Peyer's patch (tissue), 4 donors: Measurements from ENCODE around the gene HIVEP2. TPM values are rescaled to one million over a fixed set of nuclear protein-coding genes. Genes with fewer than 3 reads are reported as not detected.
A peak's percentile ranks its signal among the peaks of the same experiment; 100 is the strongest.

Experiments used
- DNase-seq, 3 donors: peaks; one replicate each; pipeline ENCODE4 v3.0.0-alpha.2; 2017 to 2019
- H3K27ac ChIP-seq, 4 donors: fragments of 200-600 bp; sonication (generic); one replicate each; pipeline ENCODE4 v1.5.1; 2016 to 2019
- H3K27me3 ChIP-seq, 2 donors: fragments of 200-600 bp; sonication (generic); one replicate each; pipeline ENCODE4 v1.5.1; 2019
- H3K36me3 ChIP-seq, 3 donors: fragments of 200-600 bp; sonication (generic); one replicate each; pipeline ENCODE4 v1.5.1; 2016 to 2019
- H3K4me1 ChIP-seq, 4 donors: fragments of 200-600 bp; sonication (generic); one replicate each; pipeline ENCODE4 v1.5.1; 2016 to 2019
- H3K4me3 ChIP-seq, 4 donors: fragments of 200-600 bp; sonication (generic); 1 replicate in 3 of 4; 2 replicates in 1 of 4; pipeline ENCODE4 v1.5.1; 2016 to 2019; ENCODE audit warnings: mild to moderate bottlenecking in 1 of 4
- H3K9me3 ChIP-seq, 4 donors: fragments of 200-600 bp; sonication (generic); one replicate each; pipeline ENCODE4 v1.5.1; 2016 to 2019; ENCODE audit warnings: mild to moderate bottlenecking in 1 of 4
- CTCF ChIP-seq, 6 experiments: fragments of 450-650 bp in 4 of 6; fragments of 200-600 bp in 2 of 6; sonication (generic) in 1 of 6; IDR thresholded peaks; one replicate each; pipeline ENCODE4 v1.5.1; 2017 to 2019; ENCODE audit warnings: antibody characterized with exemption in 6 of 6, mild to moderate bottlenecking in 3 of 6, moderate library complexity in 1 of 6
- POLR2A ChIP-seq, 2 donors: fragments of 450-650 bp; IDR thresholded peaks; one replicate each; pipeline ENCODE4 v1.5.1; 2017; ENCODE audit warnings: antibody characterized with exemption in 2 of 2, mild to moderate bottlenecking in 2 of 2, moderate library complexity in 2 of 2
- total RNA-seq, 4 donors: library from RNA; depleted of rRNA; stranded (reverse); fragments of >200 nt; gene quantifications; one replicate each; pipeline ENCODE4 v1.1.0, GENCODE V29; 2016

Gene HIVEP2
- total RNA-seq, 4 donors from 2014 or later: 14.4 to 35.5 (median 19.5) TPM

GRCh38 chr6:142954844-142955243 is 9.9 kb upstream of the HIVEP2 start:
- Histone ChIP-seq H3K27me3 (no peaks in the 10 kb centered on the region), H3K9me3 (no peaks in the 10 kb centered on the region), H3K27ac (no peak overlapping the region), H3K4me3 (no peak overlapping the region), H3K36me3 (no peaks in the 10 kb centered on the region), H3K4me1 (no peaks in the 10 kb centered on the region)
- DNase-seq: no peak
- no peak for TF ChIP-seq CTCF (IDR thresholded peaks at IDR 0.05)

- TF ChIP-seq CTCF (IDR thresholded peaks at IDR 0.05) (peak in 2 of 6 experiments; percentile 8 to 22), POLR2A (IDR thresholded peaks at IDR 0.05) (no peak)
- no peaks in the 10 kb centered on the region for H3K9me3 ChIP-seq
- DNase-seq: no peak
- H3K27ac ChIP-seq: no peak overlapping the region
- no peaks in the 10 kb centered on the region for H3K36me3 ChIP-seq
- H3K4me3 ChIP-seq: no peak overlapping the region
- no peaks in the 10 kb centered on the region for H3K27me3 ChIP-seq
- H3K4me1 ChIP-seq: no peaks in the 10 kb centered on the region
Measured at GRCh38 chr6:142953373-142954273, 8.6 kb upstream of the HIVEP2 start.

GRCh38 chr6:142952614-142953013 is 7.6 kb upstream of the HIVEP2 start:
- DNase-seq: peak in 2 of 3 donors; percentile 51 to 62
- H3K27me3 ChIP-seq: no peaks in the 10 kb centered on the region
- H3K36me3 ChIP-seq: no peaks in the 10 kb centered on the region
- no peaks in the 10 kb centered on the region for H3K4me1 ChIP-seq
- no peak overlapping the region for H3K27ac ChIP-seq
- H3K9me3 ChIP-seq: no peaks in the 10 kb centered on the region
- TF ChIP-seq CTCF (IDR thresholded peaks at IDR 0.05) (no peak), POLR2A (IDR thresholded peaks at IDR 0.05) (no peak)
- H3K4me3 ChIP-seq: no peak overlapping the region

GRCh38 chr6:142950291-142950690 is 5.3 kb upstream of the HIVEP2 start:
- TF ChIP-seq POLR2A (IDR thresholded peaks at IDR 0.05): no peak
- DNase-seq: no peak
- H3K4me3 ChIP-seq: no peak overlapping the region
- H3K27ac ChIP-seq: no peak overlapping the region
- H3K27me3 ChIP-seq: no peaks in the 10 kb centered on the region
- H3K9me3 ChIP-seq: peaks cover 0 to 2% (median 0%) of the 10 kb centered on the region in 4 donors
- no peaks in the 10 kb centered on the region for H3K36me3 ChIP-seq
- H3K4me1 ChIP-seq: no peaks in the 10 kb centered on the region

GRCh38 chr6:142947714-142948480 is 2.9 kb upstream of the HIVEP2 start:
- DNase-seq: peak in 1 of 3 donors; percentile 42
- peak overlapping the region; percentile 65 to 93 (median 89) for H3K4me3 ChIP-seq
- H3K27me3 ChIP-seq: no peaks in the 10 kb centered on the region
- H3K9me3 ChIP-seq: peaks cover 0 to 2% (median 0%) of the 10 kb centered on the region in 4 donors
- H3K4me1 ChIP-seq: peaks cover 0 to 10% (median 4%) of the 10 kb centered on the region in 4 donors
- TF ChIP-seq POLR2A (IDR thresholded peaks at IDR 0.05) (no peak), CTCF (IDR thresholded peaks at IDR 0.05) (no peak)
- peak overlapping the region; percentile 97 to 100 (median 98) for H3K27ac ChIP-seq
- no peaks in the 10 kb centered on the region for H3K36me3 ChIP-seq
